HG02642 (cell line): Measurements from ENCODE around the gene RAD23B.

Experiments
- ATAC-seq: cut with Tn5 transposase; IDR thresholded peaks from one replicate; pipeline ENCODE4 v1.9.1; 2021; ENCODE audit warnings: mild to moderate bottlenecking; ENCODE audit not compliant: unreplicated experiment, poor library complexity

Gene RAD23B

DNA sequence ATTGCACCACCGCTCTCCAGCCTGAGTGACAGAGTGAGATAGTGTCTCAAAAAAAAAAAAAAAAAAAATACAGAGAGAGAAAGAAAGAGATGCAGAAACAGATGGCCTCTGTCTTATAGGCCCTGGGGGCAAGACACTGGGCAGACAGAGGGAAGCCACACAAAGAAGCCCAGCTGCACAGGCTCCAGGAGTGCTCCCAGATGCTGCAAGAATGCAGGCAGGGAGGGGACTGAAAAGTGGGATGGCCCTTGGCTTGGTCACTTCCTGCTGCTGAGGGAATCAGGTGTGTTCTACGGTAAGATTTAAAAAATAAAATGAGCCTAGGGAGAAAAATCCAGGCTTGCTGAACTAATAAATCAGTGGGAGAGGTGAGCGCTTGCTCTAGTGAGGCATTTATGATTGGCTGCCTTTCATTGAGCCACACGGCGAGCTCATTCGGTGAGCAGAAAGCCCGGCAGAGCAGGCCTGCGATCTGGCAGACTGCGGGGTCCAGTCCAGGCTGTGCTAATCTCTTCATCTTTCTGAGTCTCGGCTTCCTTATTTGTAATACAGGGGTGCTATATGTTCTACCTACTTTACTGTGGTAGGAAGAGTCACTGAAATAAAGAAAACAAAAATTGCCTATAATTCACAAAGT, 80.6 kb downstream of the RAD23B start:
- ATAC-seq: no peak

DNA sequence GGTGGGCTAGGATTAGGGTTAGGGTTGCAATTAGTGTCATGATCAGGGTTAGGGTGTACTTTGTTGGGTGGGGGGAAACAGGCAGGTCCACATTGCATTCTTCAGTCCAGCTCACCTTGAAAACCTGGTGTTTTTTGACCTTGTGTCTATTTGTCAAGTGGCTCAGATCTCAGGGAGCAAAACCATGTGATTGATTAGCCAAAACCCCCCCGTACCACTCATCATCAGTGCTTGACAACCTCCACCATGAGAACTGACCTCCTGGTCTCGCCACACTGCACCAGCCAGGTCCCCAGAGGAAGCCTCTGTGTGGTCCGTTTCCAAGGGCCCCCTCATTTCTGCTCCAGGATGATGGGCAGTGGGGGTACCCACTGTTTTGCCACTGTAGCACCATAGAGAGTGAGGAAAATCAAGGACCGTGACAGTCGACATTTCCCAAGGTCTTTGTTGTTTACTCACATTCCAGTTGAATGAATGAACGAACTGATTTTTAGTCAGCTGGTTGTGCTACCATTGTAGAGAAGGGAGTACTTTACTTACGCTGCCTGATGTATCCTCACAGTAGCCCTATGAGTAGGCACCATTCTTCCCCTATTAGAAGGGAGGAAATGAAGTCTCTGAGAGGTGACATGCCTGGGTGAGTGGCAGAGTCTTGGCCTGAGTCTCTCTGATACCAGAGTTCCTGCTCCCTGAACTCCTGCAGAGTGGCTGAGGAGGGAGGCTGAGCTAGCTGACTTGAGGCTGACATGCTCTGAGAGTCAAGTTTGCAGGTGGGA, 84.8 kb downstream of the RAD23B start:
- no peak for ATAC-seq

DNA sequence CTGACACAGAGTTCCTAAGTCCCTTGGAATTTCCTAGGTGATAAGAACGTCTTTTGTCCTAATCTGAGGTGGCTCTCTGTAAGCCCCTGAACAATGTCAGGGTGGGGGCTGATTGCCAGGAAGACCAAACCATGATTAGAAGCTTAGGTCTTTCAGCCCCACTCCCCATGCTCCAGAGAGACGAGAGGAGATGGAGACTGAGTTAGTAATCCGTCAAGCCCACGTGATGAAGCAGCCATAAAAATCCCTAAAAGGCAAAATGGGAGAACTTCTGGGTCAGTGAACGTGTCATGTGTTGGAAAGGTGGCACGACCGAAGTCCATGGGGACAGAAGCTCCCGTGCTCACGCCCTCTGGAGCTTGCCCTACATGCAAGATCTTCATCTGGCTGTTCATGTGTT, 85.6 kb downstream of the RAD23B start:
- ATAC-seq: no peak

DNA sequence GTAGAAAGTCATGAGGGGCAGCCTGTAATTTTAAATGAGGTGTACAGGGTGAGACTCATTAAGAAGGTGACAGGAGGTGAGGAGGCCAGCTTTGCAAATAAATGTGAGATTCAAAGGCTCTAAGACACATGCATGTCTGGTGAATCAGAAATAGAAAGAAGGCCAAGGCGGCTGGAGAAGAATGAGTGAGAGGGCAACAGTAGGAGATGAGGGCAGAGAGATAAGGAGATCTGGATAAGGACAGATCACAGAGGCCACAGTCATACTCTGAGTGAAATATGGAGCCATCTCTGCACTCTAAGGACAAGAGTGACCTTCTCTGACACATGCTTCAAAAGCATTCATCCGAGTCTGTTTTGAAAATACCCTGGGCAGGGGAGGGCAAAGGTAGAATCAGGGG, 90.7 kb downstream of the RAD23B start:
- no peak for ATAC-seq

DNA sequence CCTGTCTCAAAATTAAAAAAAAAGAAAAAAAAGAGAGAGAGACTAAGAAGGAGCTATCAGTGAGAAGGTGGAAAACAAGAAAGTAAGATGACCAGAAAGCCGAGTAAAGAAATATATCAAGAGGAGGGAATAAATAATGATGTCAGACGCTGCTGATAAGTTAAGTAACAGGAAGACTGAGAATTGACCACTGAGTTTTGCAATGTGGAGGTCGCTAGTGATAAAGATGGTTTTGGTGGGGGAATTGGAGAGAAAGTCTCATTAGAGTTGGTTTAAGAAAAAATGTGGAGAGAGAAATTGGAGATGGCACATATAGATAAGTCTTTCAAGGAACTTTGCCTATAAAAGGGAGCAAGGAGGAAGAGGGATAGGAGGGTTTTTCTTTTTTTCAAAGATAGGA, 91.9 kb downstream of the RAD23B start:
- no peak for ATAC-seq

DNA sequence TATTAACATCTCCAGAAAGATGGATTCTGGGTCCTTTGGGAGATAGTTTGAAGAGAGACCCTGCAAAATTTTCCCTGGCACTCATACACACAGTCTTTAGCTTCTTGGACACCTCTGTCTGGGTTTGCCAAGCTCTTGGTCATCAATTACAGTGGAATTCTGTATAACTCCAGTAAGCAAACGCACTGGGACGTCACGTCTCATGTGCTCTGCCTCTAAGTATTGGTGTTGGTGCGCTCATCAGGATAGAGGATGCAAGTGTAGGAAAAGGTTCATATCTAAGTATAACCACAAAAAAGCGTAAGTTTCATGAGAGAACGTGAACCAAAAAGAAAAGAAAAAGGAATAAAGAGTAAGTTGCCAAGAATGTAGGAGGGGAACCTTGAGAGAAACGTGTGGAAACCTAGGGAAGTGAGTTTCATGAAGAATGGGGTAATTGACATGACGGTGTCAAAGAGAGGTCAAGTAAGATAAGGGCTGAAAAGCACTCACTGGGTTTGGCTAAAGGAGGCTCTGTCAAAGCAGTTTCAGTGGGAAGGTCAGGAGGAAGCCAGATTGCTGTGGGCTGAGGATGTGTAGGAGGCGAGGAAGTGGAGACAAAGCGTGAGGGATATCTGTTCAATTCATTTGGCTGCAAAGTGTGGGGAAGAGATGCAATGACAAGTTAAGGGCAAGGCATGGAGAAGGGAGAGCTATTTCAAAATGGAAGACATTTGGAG, 92.7 kb downstream of the RAD23B start:
- ATAC-seq: no peak

DNA sequence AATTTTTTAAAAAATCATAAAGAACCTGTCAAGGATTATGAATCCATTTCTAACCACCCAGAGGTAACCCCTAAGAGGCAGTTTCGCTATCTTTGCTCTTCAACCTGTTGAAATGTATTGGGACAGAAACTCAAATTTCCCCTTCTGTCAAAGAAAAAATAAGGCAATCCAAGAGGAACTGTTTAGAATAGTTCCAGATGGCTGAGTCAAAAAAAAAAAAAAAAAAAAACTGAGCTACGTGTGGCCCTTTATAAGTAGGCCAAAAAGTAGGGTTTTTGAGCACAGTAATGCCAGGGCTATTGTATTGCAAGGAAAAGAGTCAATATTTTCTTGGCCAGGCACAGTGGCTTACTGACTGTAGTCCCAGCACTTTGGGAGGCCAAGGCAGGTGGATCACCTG, 94.9 kb downstream of the RAD23B start:
- no peak for ATAC-seq
